ENCODE measurements around the gene SNX1. TPM values are rescaled to one million over a fixed set of nuclear protein-coding genes. Genes with fewer than 3 reads are reported as not detected.
A peak's percentile ranks its signal among the peaks of the same experiment; 100 is the strongest.

The SNX1 gene
- total and polyA plus RNA-seq, 2 of the 13 experiments (the other 11 are each of a cell fraction or from before 2014, with no cell fraction given), result 29.3 to 60.1 TPM

DNA sequence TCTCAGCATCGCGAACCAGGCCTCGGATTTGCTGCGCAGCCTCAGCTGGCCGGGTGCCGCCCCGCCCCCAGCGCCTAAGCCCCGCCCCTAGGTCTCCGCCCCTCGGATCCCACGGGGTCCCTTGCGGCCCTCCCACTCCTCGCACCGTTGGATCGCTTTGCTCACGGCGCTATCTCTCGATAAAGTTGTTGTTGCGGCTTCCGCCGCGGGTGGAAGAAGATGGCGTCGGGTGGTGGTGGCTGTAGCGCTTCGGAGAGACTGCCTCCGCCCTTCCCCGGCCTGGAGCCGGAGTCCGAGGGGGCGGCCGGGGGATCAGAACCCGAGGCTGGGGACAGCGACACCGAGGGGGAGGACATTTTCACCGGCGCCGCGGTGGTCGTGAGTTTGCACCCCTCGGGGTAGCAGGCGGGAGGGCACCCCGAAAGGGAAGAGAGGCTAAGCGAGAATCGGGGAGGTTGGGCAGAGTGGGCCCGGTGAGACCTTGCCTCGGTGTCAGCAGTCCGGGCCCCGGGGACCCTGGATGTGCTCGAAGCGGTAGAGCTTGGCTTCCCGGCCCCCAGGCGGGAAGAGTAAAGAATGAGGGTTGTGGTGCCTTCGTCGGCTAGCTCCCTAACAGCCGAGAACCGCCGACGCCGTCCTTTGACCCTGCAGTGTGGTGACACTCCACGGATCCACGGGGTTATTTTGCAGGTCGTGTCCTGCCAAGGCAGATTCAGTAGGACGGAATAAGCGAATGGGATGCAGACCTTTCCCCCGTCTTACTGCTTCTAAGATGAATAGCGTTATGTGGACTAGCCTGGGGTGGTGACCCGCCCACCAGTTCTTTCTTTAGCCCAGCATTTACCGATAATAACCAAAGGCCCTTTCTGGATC, at the start of gene SNX1 (continued):
- TF ChIP-seq ZFX (CRISPR knock-in tag; IDR thresholded peaks at IDR 0.05; ENCODE audit: low read depth), result peak; percentile 82
- no peak for TF ChIP-seq SP1 (IDR thresholded peaks at IDR 0.05)
- TF ChIP-seq SP1 (CRISPR knock-in tag; IDR thresholded peaks at IDR 0.05), result peak; percentile 96
- TF ChIP-seq ZNF772 (CRISPR knock-in tag; IDR thresholded peaks at IDR 0.05), result 0 out of 2 replicates have a peak, but pooled peaks have one; percentile 47
- peak; percentile 68; the same call in 1 of the 2 replicates for TF ChIP-seq MAZ (IDR thresholded peaks at IDR 0.05; ENCODE audit: borderline replicate concordance, low read depth, low read length)
- peak; percentile 57 for TF ChIP-seq MAZ (CRISPR knock-in tag; IDR thresholded peaks at IDR 0.05; ENCODE audit: low read depth)
- TF ChIP-seq, protein P1, sequence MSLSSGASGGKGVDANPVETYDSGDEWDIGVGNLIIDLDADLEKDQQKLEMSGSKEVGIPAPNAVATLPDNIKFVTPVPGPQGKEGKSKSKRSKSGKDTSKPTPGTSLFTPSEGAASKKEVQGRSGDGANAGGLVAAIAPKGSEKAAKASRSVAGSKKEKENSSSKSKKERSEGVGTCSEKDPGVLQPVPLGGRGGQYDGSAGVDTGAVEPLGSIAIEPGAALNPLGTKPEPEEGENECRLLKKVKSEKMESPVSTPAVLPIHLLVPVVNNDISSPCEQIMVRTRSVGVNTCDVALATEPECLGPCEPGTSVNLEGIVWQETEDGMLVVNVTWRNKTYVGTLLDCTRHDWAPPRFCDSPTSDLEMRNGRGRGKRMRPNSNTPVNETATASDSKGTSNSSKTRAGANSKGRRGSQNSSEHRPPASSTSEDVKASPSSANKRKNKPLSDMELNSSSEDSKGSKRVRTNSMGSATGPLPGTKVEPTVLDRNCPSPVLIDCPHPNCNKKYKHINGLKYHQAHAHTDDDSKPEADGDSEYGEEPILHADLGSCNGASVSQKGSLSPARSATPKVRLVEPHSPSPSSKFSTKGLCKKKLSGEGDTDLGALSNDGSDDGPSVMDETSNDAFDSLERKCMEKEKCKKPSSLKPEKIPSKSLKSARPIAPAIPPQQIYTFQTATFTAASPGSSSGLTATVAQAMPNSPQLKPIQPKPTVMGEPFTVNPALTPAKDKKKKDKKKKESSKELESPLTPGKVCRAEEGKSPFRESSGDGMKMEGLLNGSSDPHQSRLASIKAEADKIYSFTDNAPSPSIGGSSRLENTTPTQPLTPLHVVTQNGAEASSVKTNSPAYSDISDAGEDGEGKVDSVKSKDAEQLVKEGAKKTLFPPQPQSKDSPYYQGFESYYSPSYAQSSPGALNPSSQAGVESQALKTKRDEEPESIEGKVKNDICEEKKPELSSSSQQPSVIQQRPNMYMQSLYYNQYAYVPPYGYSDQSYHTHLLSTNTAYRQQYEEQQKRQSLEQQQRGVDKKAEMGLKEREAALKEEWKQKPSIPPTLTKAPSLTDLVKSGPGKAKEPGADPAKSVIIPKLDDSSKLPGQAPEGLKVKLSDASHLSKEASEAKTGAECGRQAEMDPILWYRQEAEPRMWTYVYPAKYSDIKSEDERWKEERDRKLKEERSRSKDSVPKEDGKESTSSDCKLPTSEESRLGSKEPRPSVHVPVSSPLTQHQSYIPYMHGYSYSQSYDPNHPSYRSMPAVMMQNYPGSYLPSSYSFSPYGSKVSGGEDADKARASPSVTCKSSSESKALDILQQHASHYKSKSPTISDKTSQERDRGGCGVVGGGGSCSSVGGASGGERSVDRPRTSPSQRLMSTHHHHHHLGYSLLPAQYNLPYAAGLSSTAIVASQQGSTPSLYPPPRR (CRISPR knock-in tag; IDR thresholded peaks at IDR 0.05; ENCODE audit: borderline replicate concordance), result peak; percentile 50; the same call in 1 of the 2 replicates
- no peak for TF ChIP-seq FOXK2 (IDR thresholded peaks at IDR 0.05)
- TF ChIP-seq AGO1 (IDR thresholded peaks at IDR 0.05; ENCODE audit: low read depth, low read length, poor library complexity, severe bottlenecking), result no peak
- TF ChIP-seq, protein P2, sequence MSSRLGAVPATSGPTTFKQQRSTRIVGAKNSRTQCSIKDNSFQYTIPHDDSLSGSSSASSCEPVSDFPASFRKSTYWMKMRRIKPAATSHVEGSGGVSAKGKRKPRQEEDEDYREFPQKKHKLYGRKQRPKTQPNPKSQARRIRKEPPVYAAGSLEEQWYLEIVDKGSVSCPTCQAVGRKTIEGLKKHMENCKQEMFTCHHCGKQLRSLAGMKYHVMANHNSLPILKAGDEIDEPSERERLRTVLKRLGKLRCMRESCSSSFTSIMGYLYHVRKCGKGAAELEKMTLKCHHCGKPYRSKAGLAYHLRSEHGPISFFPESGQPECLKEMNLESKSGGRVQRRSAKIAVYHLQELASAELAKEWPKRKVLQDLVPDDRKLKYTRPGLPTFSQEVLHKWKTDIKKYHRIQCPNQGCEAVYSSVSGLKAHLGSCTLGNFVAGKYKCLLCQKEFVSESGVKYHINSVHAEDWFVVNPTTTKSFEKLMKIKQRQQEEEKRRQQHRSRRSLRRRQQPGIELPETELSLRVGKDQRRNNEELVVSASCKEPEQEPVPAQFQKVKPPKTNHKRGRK (CRISPR knock-in tag; IDR thresholded peaks at IDR 0.05), result no peak
- TF ChIP-seq, protein P3, sequence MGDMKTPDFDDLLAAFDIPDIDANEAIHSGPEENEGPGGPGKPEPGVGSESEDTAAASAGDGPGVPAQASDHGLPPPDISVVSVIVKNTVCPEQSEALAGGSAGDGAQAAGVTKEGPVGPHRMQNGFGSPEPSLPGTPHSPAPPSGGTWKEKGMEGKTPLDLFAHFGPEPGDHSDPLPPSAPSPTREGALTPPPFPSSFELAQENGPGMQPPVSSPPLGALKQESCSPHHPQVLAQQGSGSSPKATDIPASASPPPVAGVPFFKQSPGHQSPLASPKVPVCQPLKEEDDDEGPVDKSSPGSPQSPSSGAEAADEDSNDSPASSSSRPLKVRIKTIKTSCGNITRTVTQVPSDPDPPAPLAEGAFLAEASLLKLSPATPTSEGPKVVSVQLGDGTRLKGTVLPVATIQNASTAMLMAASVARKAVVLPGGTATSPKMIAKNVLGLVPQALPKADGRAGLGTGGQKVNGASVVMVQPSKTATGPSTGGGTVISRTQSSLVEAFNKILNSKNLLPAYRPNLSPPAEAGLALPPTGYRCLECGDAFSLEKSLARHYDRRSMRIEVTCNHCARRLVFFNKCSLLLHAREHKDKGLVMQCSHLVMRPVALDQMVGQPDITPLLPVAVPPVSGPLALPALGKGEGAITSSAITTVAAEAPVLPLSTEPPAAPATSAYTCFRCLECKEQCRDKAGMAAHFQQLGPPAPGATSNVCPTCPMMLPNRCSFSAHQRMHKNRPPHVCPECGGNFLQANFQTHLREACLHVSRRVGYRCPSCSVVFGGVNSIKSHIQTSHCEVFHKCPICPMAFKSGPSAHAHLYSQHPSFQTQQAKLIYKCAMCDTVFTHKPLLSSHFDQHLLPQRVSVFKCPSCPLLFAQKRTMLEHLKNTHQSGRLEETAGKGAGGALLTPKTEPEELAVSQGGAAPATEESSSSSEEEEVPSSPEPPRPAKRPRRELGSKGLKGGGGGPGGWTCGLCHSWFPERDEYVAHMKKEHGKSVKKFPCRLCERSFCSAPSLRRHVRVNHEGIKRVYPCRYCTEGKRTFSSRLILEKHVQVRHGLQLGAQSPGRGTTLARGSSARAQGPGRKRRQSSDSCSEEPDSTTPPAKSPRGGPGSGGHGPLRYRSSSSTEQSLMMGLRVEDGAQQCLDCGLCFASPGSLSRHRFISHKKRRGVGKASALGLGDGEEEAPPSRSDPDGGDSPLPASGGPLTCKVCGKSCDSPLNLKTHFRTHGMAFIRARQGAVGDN (CRISPR knock-in tag; IDR thresholded peaks at IDR 0.05), result peak; percentile 84
- no peak for TF ChIP-seq MATR3 (CRISPR knock-in tag; IDR thresholded peaks at IDR 0.05)
- TF ChIP-seq ERF (CRISPR knock-in tag; IDR thresholded peaks at IDR 0.05), result peak; percentile 92
- 0 out of 2 replicates have a peak, but pooled peaks have one; percentile 25 for TF ChIP-seq PPARG (CRISPR knock-in tag; conservative IDR thresholded peaks at IDR 0.05)
- no peak for TF ChIP-seq ZNF720 (CRISPR knock-in tag; IDR thresholded peaks at IDR 0.05)
- TF ChIP-seq, protein P4, sequence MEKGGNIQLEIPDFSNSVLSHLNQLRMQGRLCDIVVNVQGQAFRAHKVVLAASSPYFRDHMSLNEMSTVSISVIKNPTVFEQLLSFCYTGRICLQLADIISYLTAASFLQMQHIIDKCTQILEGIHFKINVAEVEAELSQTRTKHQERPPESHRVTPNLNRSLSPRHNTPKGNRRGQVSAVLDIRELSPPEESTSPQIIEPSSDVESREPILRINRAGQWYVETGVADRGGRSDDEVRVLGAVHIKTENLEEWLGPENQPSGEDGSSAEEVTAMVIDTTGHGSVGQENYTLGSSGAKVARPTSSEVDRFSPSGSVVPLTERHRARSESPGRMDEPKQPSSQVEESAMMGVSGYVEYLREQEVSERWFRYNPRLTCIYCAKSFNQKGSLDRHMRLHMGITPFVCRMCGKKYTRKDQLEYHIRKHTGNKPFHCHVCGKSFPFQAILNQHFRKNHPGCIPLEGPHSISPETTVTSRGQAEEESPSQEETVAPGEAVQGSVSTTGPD (CRISPR knock-in tag; IDR thresholded peaks at IDR 0.05), result 0 out of 2 replicates have a peak, but pooled peaks have one; percentile 36
- no peak for TF ChIP-seq ZNF446 (CRISPR knock-in tag; IDR thresholded peaks at IDR 0.05)

Data from HepG2 (cell line).